HepG2 (cell line): ENCODE results near the gene LRP5. TPM values are rescaled to one million over a fixed set of nuclear protein-coding genes. Genes with fewer than 3 reads are reported as not detected.

Experiments
- ATF1 ChIP-seq: IDR thresholded peaks from 2 replicates; pipeline ENCODE4 v1.6.1; 2016; ENCODE audit warnings: mild to moderate bottlenecking, control low read depth
- BCL6 ChIP-seq: IDR thresholded peaks from 2 replicates; pipeline ENCODE4 v1.6.1; 2016; ENCODE audit warnings: missing genetic modification reagents, missing compliant biosample characterization
- GATAD2A ChIP-seq: IDR thresholded peaks from 2 replicates; pipeline ENCODE4 v1.6.1; 2016
- HCFC1 ChIP-seq: fragments of 150-350 bp; IDR thresholded peaks from 2 replicates; pipeline ENCODE4 v1.6.1; 2014; ENCODE audit warnings: low read depth, low read length
- MLLT10 ChIP-seq: sonication (generic); formaldehyde crosslinking; IDR thresholded peaks from 2 replicates; pipeline ENCODE4 v1.4.0; 2020; ENCODE audit warnings: missing genetic modification reagents
- NFE2L1 ChIP-seq: sonication (generic); formaldehyde crosslinking; IDR thresholded peaks from 2 replicates; pipeline ENCODE4 v1.4.0; 2020; ENCODE audit warnings: missing genetic modification reagents, mild to moderate bottlenecking, borderline replicate concordance
- POLR2G ChIP-seq: fragments of 200-400 bp; formaldehyde crosslinking; IDR thresholded peaks from 2 replicates; pipeline ENCODE4 v1.6.1; 2018; ENCODE audit warnings: mild to moderate bottlenecking, low read depth, low read length, moderate library complexity
- RAD21 ChIP-seq: fragments of 450-650 bp; formaldehyde crosslinking; IDR thresholded peaks from 2 replicates; pipeline ENCODE4 v1.5.0; 2020; ENCODE audit warnings: mild to moderate bottlenecking
- RBM39 ChIP-seq: fragments of 200-400 bp; formaldehyde crosslinking; IDR thresholded peaks from one replicate; pipeline ENCODE4 v1.6.1; 2018; ENCODE audit warnings: antibody characterized with exemption, mild to moderate bottlenecking, low read depth, low read length; ENCODE audit not compliant: poor library complexity, severe bottlenecking
- TBX3 ChIP-seq: fragments of 450-650 bp; IDR thresholded peaks from 2 replicates; pipeline ENCODE4 v1.6.1; 2017; ENCODE audit warnings: antibody characterized with exemption, mild to moderate bottlenecking, inconsistent platforms, borderline replicate concordance
- ZBTB38 ChIP-seq: sonication (generic); formaldehyde crosslinking; IDR thresholded peaks from 2 replicates; pipeline ENCODE4 v1.5.1; 2020; ENCODE audit warnings: mild to moderate bottlenecking, missing genetic modification reagents
- ZFP36L1 ChIP-seq: sonication (generic); formaldehyde crosslinking; IDR thresholded peaks from 2 replicates; pipeline ENCODE4 v1.8.0; 2022; ENCODE audit warnings: mild to moderate bottlenecking, missing genetic modification reagents, moderate library complexity
- polyA plus RNA-seq, 8 experiments: library from polyadenylated mRNA; depleted of rRNA in 3 of 8; stranded (reverse) in 7 of 8; unstranded in 1 of 8; fragments of >200 nt; fragmentation: Illumina TruSeq in 4 of 8; extraction: Trizol in 4 of 8; gene quantifications; 2 replicates each; pipeline versions ENCODE4 v1.2.1 to v1.2.3, GENCODE V29; 2011 to 2016; ENCODE audit warnings: low read depth in 4 of 8, missing spikeins in 1 of 8, mixed read lengths in 1 of 8; ENCODE audit not compliant: insufficient read depth in 1 of 8
- total RNA-seq, 5 experiments: library from RNA; depleted of rRNA; stranded (reverse); fragments of >200 nt; fragmentation: Illumina TruSeq; extraction: Trizol; gene quantifications; 2 replicates each; pipeline ENCODE4 v1.2.3, GENCODE V29; 2016; ENCODE audit warnings: low read depth in 1 of 5
- TF ChIP-seq, protein P1 (sequence below): sonication (generic); formaldehyde crosslinking; IDR thresholded peaks from 2 replicates; pipeline ENCODE4 v1.4.0; 2020; ENCODE audit warnings: missing genetic modification reagents, mild to moderate bottlenecking, borderline replicate concordance
- TF ChIP-seq, protein P2 (sequence below): sonication (generic); formaldehyde crosslinking; IDR thresholded peaks from 2 replicates; pipeline ENCODE4 v1.4.0; 2020; ENCODE audit warnings: low read depth, missing genetic modification reagents
- TF ChIP-seq, protein P3 (sequence below): sonication (generic); formaldehyde crosslinking; IDR thresholded peaks from 2 replicates; pipeline ENCODE4 v1.4.0; 2020; ENCODE audit warnings: missing genetic modification reagents, borderline replicate concordance
- TF ChIP-seq, protein P4 (sequence below): sonication (generic); formaldehyde crosslinking; IDR thresholded peaks from 2 replicates; pipeline ENCODE4 v1.4.0; 2020; ENCODE audit warnings: missing genetic modification reagents

LRP5 gene
- total and polyA plus RNA-seq, 2 of the 13 experiments (the other 11 are each of a cell fraction or from before 2014, with no cell fraction given), result 40.4 to 64.0 TPM

DNA sequence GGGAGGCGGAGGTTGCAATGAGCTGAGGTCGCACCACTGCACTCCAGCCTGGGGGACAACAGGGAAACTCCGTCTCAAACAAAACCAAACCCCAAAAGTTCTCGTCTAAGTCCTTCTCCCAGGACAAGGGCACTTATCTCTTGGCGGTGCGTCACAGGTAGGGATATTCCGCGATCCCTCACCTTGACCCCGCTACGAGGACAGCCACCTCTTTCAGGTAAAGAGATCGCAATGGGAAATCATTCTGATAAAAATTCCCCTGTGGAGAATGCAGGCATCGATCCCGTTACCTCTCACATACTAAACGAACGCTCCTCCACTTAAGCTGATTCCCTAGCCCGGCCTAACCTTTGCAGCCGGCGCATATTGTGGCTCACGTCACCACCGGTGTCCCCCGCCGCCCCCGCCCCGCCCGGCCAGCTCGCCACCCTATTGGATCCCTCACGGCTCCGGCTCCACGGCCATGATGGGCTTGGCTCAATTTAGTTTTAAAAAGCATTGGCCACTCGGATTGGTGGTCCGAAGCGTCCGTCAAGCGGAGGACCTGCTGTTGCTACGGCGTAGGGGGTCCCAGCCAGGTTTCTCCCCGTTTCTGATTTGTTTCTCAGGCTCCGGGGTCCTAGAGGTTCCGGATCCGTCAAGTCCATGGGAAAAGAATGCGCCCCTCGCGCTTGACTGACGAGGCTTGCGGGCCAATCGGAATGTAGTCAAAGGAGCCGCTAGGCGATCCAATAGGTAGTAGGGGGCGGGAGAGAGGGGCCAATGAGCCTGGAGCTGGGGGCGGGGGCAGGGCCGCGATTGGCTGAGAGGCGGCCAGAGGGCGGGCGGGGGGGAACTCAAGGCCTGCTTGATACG is 147.7 kb downstream of the LRP5 start (continued):
- TF ChIP-seq, protein P1, sequence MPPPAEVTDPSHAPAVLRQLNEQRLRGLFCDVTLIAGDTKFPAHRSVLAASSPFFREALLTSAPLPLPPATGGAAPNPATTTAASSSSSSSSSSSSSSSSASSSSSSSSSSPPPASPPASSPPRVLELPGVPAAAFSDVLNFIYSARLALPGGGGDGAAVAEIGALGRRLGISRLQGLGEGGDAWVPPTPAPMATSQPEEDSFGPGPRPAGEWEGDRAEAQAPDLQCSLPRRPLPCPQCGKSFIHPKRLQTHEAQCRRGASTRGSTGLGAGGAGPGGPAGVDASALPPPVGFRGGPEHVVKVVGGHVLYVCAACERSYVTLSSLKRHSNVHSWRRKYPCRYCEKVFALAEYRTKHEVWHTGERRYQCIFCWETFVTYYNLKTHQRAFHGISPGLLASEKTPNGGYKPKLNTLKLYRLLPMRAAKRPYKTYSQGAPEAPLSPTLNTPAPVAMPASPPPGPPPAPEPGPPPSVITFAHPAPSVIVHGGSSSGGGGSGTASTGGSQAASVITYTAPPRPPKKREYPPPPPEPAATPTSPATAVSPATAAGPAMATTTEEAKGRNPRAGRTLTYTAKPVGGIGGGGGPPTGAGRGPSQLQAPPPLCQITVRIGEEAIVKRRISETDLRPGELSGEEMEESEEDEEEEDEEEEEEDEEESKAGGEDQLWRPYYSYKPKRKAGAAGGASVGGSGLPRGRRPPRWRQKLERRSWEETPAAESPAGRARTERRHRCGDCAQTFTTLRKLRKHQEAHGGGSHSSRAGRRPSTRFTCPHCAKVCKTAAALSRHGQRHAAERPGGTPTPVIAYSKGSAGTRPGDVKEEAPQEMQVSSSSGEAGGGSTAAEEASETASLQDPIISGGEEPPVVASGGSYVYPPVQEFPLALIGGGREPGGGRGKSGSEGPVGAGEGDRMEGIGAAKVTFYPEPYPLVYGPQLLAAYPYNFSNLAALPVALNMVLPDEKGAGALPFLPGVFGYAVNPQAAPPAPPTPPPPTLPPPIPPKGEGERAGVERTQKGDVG (CRISPR knock-in tag), result peak; percentile 31; the same call in 1 of the 2 replicates
- peak; percentile 75 for TF ChIP-seq GATAD2A
- no peak for TF ChIP-seq TBX3
- TF ChIP-seq, protein P2, sequence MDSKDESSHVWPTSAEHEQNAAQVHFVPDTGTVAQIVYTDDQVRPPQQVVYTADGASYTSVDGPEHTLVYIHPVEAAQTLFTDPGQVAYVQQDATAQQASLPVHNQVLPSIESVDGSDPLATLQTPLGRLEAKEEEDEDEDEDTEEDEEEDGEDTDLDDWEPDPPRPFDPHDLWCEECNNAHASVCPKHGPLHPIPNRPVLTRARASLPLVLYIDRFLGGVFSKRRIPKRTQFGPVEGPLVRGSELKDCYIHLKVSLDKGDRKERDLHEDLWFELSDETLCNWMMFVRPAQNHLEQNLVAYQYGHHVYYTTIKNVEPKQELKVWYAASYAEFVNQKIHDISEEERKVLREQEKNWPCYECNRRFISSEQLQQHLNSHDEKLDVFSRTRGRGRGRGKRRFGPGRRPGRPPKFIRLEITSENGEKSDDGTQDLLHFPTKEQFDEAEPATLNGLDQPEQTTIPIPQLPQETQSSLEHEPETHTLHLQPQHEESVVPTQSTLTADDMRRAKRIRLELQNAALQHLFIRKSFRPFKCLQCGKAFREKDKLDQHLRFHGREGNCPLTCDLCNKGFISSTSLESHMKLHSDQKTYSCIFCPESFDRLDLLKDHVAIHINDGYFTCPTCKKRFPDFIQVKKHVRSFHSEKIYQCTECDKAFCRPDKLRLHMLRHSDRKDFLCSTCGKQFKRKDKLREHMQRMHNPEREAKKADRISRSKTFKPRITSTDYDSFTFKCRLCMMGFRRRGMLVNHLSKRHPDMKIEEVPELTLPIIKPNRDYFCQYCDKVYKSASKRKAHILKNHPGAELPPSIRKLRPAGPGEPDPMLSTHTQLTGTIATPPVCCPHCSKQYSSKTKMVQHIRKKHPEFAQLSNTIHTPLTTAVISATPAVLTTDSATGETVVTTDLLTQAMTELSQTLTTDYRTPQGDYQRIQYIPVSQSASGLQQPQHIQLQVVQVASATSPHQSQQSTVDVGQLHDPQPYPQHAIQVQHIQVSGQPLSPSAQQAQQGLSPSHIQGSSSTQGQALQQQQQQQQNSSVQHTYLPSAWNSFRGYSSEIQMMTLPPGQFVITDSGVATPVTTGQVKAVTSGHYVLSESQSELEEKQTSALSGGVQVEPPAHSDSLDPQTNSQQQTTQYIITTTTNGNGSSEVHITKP (CRISPR knock-in tag), result peak; percentile 81
- TF ChIP-seq POLR2G, result peak; percentile 59; the same call in 1 of the 2 replicates
- TF ChIP-seq RAD21 (CRISPR knock-in tag), result no peak
- TF ChIP-seq ZFP36L1 (CRISPR knock-in tag), result 0 out of 2 replicates have a peak, but pooled peaks have one; percentile 29
- peak; percentile 32 for TF ChIP-seq RBM39
- TF ChIP-seq MLLT10 (CRISPR knock-in tag), result no peak
- TF ChIP-seq NFE2L1 (CRISPR knock-in tag), result no peak
- TF ChIP-seq ZBTB38 (CRISPR knock-in tag), result no peak
- TF ChIP-seq, protein P3, sequence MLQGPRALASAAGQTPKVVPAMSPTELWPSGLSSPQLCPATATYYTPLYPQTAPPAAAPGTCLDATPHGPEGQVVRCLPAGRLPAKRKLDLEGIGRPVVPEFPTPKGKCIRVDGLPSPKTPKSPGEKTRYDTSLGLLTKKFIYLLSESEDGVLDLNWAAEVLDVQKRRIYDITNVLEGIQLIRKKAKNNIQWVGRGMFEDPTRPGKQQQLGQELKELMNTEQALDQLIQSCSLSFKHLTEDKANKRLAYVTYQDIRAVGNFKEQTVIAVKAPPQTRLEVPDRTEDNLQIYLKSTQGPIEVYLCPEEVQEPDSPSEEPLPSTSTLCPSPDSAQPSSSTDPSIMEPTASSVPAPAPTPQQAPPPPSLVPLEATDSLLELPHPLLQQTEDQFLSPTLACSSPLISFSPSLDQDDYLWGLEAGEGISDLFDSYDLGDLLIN (CRISPR knock-in tag), result no peak
- TF ChIP-seq, protein P4, sequence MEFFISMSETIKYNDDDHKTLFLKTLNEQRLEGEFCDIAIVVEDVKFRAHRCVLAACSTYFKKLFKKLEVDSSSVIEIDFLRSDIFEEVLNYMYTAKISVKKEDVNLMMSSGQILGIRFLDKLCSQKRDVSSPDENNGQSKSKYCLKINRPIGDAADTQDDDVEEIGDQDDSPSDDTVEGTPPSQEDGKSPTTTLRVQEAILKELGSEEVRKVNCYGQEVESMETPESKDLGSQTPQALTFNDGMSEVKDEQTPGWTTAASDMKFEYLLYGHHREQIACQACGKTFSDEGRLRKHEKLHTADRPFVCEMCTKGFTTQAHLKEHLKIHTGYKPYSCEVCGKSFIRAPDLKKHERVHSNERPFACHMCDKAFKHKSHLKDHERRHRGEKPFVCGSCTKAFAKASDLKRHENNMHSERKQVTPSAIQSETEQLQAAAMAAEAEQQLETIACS, result no peak
- peak; percentile 81 for TF ChIP-seq ATF1 (CRISPR knock-in tag)
- peak; percentile 77 for TF ChIP-seq BCL6 (CRISPR knock-in tag)
- no peak for TF ChIP-seq HCFC1
